GM19324 (cell line): ENCODE measurements around the gene ARL15.

ENCODE experiments used
- ATAC-seq: cut with Tn5 transposase; IDR thresholded peaks from one replicate; pipeline ENCODE4 v1.9.1; 2021; ENCODE audit warnings: mild to moderate bottlenecking, moderate library complexity; ENCODE audit not compliant: unreplicated experiment, low FRiP score

ARL15 gene

GRCh38 chr5:54113060-54113459 is 197.3 kb downstream of the ARL15 start:
- ATAC-seq, result no peak

- ATAC-seq, result no peak
Observed at GRCh38 chr5:54109626-54110330, 200.6 kb downstream of the ARL15 start.

- no peak for ATAC-seq
Observed at GRCh38 chr5:54108136-54108535, 202.2 kb downstream of the ARL15 start.

GRCh38 chr5:54103871-54104270 is 206.5 kb downstream of the ARL15 start:
- ATAC-seq, result no peak

GRCh38 chr5:54098267-54098666 is 212.1 kb downstream of the ARL15 start:
- no peak for ATAC-seq

GRCh38 chr5:54095969-54096368 is 214.4 kb downstream of the ARL15 start:
- ATAC-seq, result no peak

- ATAC-seq, result no peak
Observed at GRCh38 chr5:54094706-54095105, 215.7 kb downstream of the ARL15 start.

- no peak for ATAC-seq
Observed at GRCh38 chr5:54093861-54094260, 216.5 kb downstream of the ARL15 start.

- ATAC-seq, result no peak
Observed at GRCh38 chr5:54093081-54093492, 217.3 kb downstream of the ARL15 start.

- ATAC-seq, result no peak
Observed at GRCh38 chr5:54091307-54092130, 218.9 kb downstream of the ARL15 start.

GRCh38 chr5:54090495-54091120 is 219.8 kb downstream of the ARL15 start:
- ATAC-seq, result no peak

- ATAC-seq, result no peak
Observed at GRCh38 chr5:54088081-54088480, 222.3 kb downstream of the ARL15 start.

- no peak for ATAC-seq
Observed at GRCh38 chr5:54087436-54087835, 222.9 kb downstream of the ARL15 start.

GRCh38 chr5:54086191-54086590 is 224.2 kb downstream of the ARL15 start:
- ATAC-seq, result no peak

GRCh38 chr5:54084696-54085095 is 225.7 kb downstream of the ARL15 start:
- ATAC-seq, result no peak

- ATAC-seq, result no peak
Observed at GRCh38 chr5:54083851-54084250, 226.5 kb downstream of the ARL15 start.

GRCh38 chr5:54083245-54083644 is 227.1 kb downstream of the ARL15 start:
- ATAC-seq, result no peak

GRCh38 chr5:54081415-54081814 is 229.0 kb downstream of the ARL15 start:
- ATAC-seq, result no peak

- no peak for ATAC-seq
Observed at GRCh38 chr5:54080831-54081230, 229.5 kb downstream of the ARL15 start.

GRCh38 chr5:54073735-54074134 is 236.6 kb downstream of the ARL15 start:
- ATAC-seq, result no peak

- no peak for ATAC-seq
Observed at GRCh38 chr5:54073131-54073530, 237.2 kb downstream of the ARL15 start.
